T-cell (primary cell): ENCODE data around the gene TRUB2. TPM values are rescaled to one million over a fixed set of nuclear protein-coding genes. Genes with fewer than 3 reads are reported as not detected.
A peak's percentile ranks its signal among the peaks of the same experiment; 100 is the strongest.

Source experiments
- ATAC-seq, 4 experiments: fragments of 200-7000 bp in 3 of 4; fragments of 150-1000 bp in 1 of 4; cut with Tn5 transposase; replicated peaks in 1 of 4; 1 replicate in 3 of 4; 2 replicates in 1 of 4; pipeline ENCODE4 v1.10.0; 2021; ENCODE audit warnings: moderate library complexity in 3 of 4, mild to moderate bottlenecking in 2 of 4, moderate number of reproducible peaks in 1 of 4
- CTCF ChIA-PET, 2 donors: fragments of 300-600 bp; sonication (Branson Sonifier 250); formaldehyde crosslinking; loops; one replicate each; lab custom pipeline; 2022; ENCODE audit warnings: antibody characterized with exemption in 2 of 2; lab: Charles Lee
- POLR2A ChIA-PET, 2 donors: fragments of 300-600 bp; sonication (Branson Sonifier 250); formaldehyde crosslinking; loops; one replicate each; lab custom pipeline; 2022; ENCODE audit warnings: antibody characterized with exemption in 2 of 2; lab: Charles Lee
- DNase-seq, 35 experiments: peaks; one replicate each; pipeline versions ENCODE4 v3.0.0 to v3.0.0-alpha.2; 2013 to 2023
- H3K27ac ChIP-seq: one replicate; pipeline ENCODE4 v1.5.1; 2013; ENCODE audit warnings: low read length
- H3K27me3 ChIP-seq, 2 experiments: replicated peaks in 1 of 2; 1 replicate in 1 of 2; 2 replicates in 1 of 2; pipeline versions ENCODE4 v1.6.1 to v1.7.0; 2013; ENCODE audit warnings: low read length in 1 of 2, mixed read lengths in 1 of 2; ENCODE audit not compliant: control insufficient read depth in 2 of 2, insufficient read depth in 2 of 2; ENCODE audit errors: extremely low read depth in 1 of 2
- H3K36me3 ChIP-seq, 2 donors: 1 replicate in 1 of 2; 2 replicates in 1 of 2; pipeline versions ENCODE4 v1.6.1 to v1.7.0; 2013; ENCODE audit warnings: low read length in 1 of 2; ENCODE audit not compliant: control insufficient read depth in 2 of 2, insufficient read depth in 1 of 2; ENCODE audit errors: extremely low read depth in 1 of 2
- H3K4me1 ChIP-seq, 2 experiments: 1 replicate in 1 of 2; 2 replicates in 1 of 2; pipeline versions ENCODE4 v1.6.1 to v1.7.0; 2013; ENCODE audit warnings: low read length in 2 of 2, mixed read lengths in 1 of 2; ENCODE audit not compliant: insufficient read depth in 2 of 2, control insufficient read depth in 1 of 2; ENCODE audit errors: extremely low read depth in 1 of 2
- H3K4me3 ChIP-seq, 2 donors: 1 replicate in 1 of 2; 2 replicates in 1 of 2; pipeline versions ENCODE4 v1.5.1 to v1.7.0; 2013; ENCODE audit warnings: mild to moderate bottlenecking in 2 of 2, low read length in 1 of 2, moderate library complexity in 1 of 2; ENCODE audit not compliant: control insufficient read depth in 1 of 2; ENCODE audit errors: extremely low read depth in 1 of 2
- H3K9me3 ChIP-seq: 2 replicates; pipeline ENCODE4 v1.7.0; 2013
- H3K27ac Mint-ChIP-seq, 2 donors: one replicate each; pipeline ENCODE4 v1.8.0; 2020 to 2021; ENCODE audit warnings: mild to moderate bottlenecking in 2 of 2, mixed read lengths in 2 of 2
- H3K27me3 Mint-ChIP-seq, 2 donors: one replicate each; pipeline ENCODE4 v1.8.0; 2021 to 2022; ENCODE audit warnings: mixed read lengths in 2 of 2
- H3K36me3 Mint-ChIP-seq: one replicate; pipeline ENCODE4 v1.8.0; 2021; ENCODE audit warnings: mixed read lengths
- H3K4me1 Mint-ChIP-seq, 3 donors: one replicate each; pipeline ENCODE4 v1.8.0; 2020 to 2022; ENCODE audit warnings: mixed read lengths in 3 of 3, mild to moderate bottlenecking in 1 of 3
- H3K4me3 Mint-ChIP-seq, 3 donors: one replicate each; pipeline ENCODE4 v1.8.0; 2020 to 2022; ENCODE audit warnings: mild to moderate bottlenecking in 3 of 3, mixed read lengths in 3 of 3, moderate library complexity in 3 of 3
- H3K9me3 Mint-ChIP-seq, 3 donors: one replicate each; pipeline ENCODE4 v1.8.0; 2020 to 2022; ENCODE audit warnings: mixed read lengths in 3 of 3
- WGBS: methylation state at CpG from one replicate; pipeline ENCODE4 v1.1.5; 2013; ENCODE audit warnings: missing lambda C conversion rate; ENCODE audit not compliant: insufficient coverage; 5-methylcytosine and 5-hydroxymethylcytosine counted together
- total RNA-seq, 35 experiments: library from RNA in 6 of 35; stranded (reverse) in 6 of 35; fragments of 120-200 nt in 1 of 35; gene quantifications; one replicate each; pipeline versions ENCODE4 v1.2.1 to v1.2.4 and lab custom pipeline; 2013 to 2026

Gene TRUB2, protein sequence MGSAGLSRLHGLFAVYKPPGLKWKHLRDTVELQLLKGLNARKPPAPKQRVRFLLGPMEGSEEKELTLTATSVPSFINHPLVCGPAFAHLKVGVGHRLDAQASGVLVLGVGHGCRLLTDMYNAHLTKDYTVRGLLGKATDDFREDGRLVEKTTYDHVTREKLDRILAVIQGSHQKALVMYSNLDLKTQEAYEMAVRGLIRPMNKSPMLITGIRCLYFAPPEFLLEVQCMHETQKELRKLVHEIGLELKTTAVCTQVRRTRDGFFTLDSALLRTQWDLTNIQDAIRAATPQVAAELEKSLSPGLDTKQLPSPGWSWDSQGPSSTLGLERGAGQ
- 10 to 100 TPM; 12.4 to 22.9 (median 21.9) TPM for total RNA-seq
- total RNA-seq (2013) = 18.4 TPM
- 18.8 to 102 (median 34.1) reads per million in 29 experiments for total RNA-seq (lab: John Stamatoyannopoulos, UW)

DNA sequence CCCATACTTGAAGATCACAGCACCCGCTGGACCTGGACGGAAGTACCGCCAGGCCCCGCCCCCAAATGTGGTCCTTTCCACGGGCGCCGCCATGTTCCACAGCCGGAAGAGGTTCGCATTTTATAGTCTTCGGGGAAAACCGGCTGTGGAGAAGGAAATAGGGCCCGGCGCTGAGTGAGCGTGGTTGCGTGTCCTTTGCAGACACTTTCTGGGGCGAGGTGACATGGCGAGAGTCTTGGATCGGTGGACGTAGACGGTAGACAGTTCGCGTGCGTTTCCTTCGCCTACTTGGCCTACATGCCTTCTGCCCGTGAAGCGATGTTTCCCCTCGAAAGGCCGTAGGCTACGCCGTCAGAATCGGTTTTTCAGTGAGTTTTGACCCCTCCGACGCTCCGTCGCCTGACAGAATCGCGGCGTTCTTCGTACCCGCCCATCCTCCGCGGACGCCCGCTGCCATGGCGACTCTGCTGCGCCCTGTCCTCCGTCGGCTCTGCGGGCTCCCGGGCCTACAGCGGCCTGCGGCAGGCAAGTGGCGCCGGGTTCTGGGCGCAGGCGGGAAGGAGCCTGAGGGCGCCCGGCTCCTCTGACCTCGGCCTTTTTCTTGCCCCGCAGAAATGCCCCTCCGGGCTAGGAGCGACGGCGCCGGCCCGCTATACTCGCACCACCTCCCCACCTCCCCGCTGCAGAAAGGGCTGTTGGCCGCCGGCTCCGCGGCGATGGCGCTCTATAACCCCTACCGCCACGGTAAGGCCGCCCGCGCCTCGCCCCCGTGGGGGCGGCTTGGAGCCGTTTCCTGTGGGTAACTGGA, at the start of gene TRUB2, which contains the start of gene COQ4:
TRUB2 (minus strand) TSS at position 44 of the 808 bp plus-strand sequence; CDS start at position 5, 39 bp downstream.
COQ4 (plus strand) TSS at position 436 of the 808 bp plus-strand sequence; CDS start at position 456, 20 bp downstream.
- Histone ChIP-seq H3K4me3 (peak within 1 kb of the TSS; percentile 77 to 80), H3K9me3 (no peaks in the 10 kb centered on the region), H3K27me3 (no peaks in the 10 kb centered on the region), H3K36me3 (peaks cover 0 to 24% of the 10 kb centered on the region in 2 donors), H3K4me1 (peaks cover 8 to 37% of the 10 kb centered on the region in 2 experiments), H3K27ac (peak within 1 kb of the TSS; percentile 83)
- CTCF ChIA-PET = no interaction called here
- under 1% methylated on average over 78 of the region's 83 CpGs for WGBS
- peak; percentile 84 to 96 (median 90) for DNase-seq
- Mint-ChIP-seq H3K27ac (peak within 1 kb of the TSS; percentile 97 to 100), H3K27me3 (no peaks in the 10 kb centered on the region), H3K36me3 (peaks cover 13% of the 10 kb centered on the region), H3K4me1 (peaks cover 26 to 42% (median 37%) of the 10 kb centered on the region in 3 donors), H3K4me3 (peak within 1 kb of the TSS; percentile 90 to 97 (median 95)), H3K9me3 (no peaks in the 10 kb centered on the region)
- POLR2A ChIA-PET = no interaction called here
- peak; percentile 90 to 92 (median 91) for ATAC-seq

GRCh38 chr9:128371630-128372117, 49.4 kb upstream of the TRUB2 start:
- CTCF ChIA-PET = interaction anchor here in 1 of 2 donors (0.5 to 2.0 kb wide), 6 partner anchors 9 to 1729 kb away, joined by 3 to 14 read pairs (median 4); partner anchors contain the start of gene CERCAM
- no peak for DNase-seq

GRCh38 chr9:128370752-128371629, 48.7 kb upstream of the TRUB2 start, which contains the start of gene URM1:
Gene URM1 (plus strand): TSS chr9:128371374. CDS start chr9:128371381, 7 bp downstream.
- H3K4me1 Mint-ChIP-seq = peaks cover 37 to 42% (median 38%) of the 10 kb centered on the region in 3 donors
- H3K27me3 Mint-ChIP-seq = no peaks in the 10 kb centered on the region
- CTCF ChIA-PET = interaction anchor here in 1 of 2 donors (0.5 to 2.0 kb wide), 6 partner anchors 8 to 1728 kb away, joined by 3 to 14 read pairs (median 4); partner anchors contain the start of gene CERCAM
- Histone ChIP-seq H3K9me3 (no peaks in the 10 kb centered on the region), H3K27ac (peak within 1 kb of the TSS; percentile 82), H3K27me3 (peaks cover 0 to 4% of the 10 kb centered on the region in 2 experiments), H3K4me1 (peaks cover 6 to 29% of the 10 kb centered on the region in 2 experiments), H3K36me3 (peaks cover 6 to 19% of the 10 kb centered on the region in 2 donors), H3K4me3 (peak within 1 kb of the TSS; percentile 82 to 89)
- H3K36me3 Mint-ChIP-seq = peaks cover 8% of the 10 kb centered on the region
- H3K4me3 Mint-ChIP-seq = peak within 1 kb of the TSS; percentile 87 to 95 (median 95)
- DNase-seq = peak; percentile 92 to 98 (median 96)
- ATAC-seq = peak; percentile 95 to 98 (median 96)
- POLR2A ChIA-PET = interaction anchor here (0.6 to 0.7 kb wide), 5 partner anchors 18 to 1324 kb away, joined by 3 to 7 read pairs (median 3); no protein-coding TSS in a partner anchor
- peak within 1 kb of the TSS; percentile 96 to 97 for H3K27ac Mint-ChIP-seq
- H3K9me3 Mint-ChIP-seq = no peaks in the 10 kb centered on the region
- WGBS = under 1% methylated on average over 40 of the region's 55 CpGs

More at GRCh38 chr9:128371630-128372117, 49.4 kb upstream of the TRUB2 start:
- no peaks in the 10 kb centered on the region for H3K9me3 Mint-ChIP-seq
- peaks cover 7 to 20% of the 10 kb centered on the region in 2 donors for H3K36me3 ChIP-seq
- peak overlapping the region; percentile 79 for H3K27ac ChIP-seq
- peaks cover 8% of the 10 kb centered on the region for H3K36me3 Mint-ChIP-seq
- WGBS = 0% methylated on average over 5 of the region's 10 CpGs
- H3K9me3 ChIP-seq = no peaks in the 10 kb centered on the region
- H3K4me3 ChIP-seq = peak overlapping the region; percentile 82 to 89
- peaks cover 0 to 4% of the 10 kb centered on the region in 2 experiments for H3K27me3 ChIP-seq
- no peak for ATAC-seq
- peak overlapping the region; percentile 96 to 97 for H3K27ac Mint-ChIP-seq
- H3K4me1 ChIP-seq = peaks cover 6 to 29% of the 10 kb centered on the region in 2 experiments
- no peaks in the 10 kb centered on the region for H3K27me3 Mint-ChIP-seq
- H3K4me3 Mint-ChIP-seq = peak overlapping the region; percentile 87 to 95 (median 95)
- POLR2A ChIA-PET = interaction anchor here (0.6 to 0.7 kb wide), 3 partner anchors 134 to 1325 kb away, joined by 3 to 7 read pairs (median 5); no protein-coding TSS in a partner anchor
- peaks cover 37 to 42% (median 38%) of the 10 kb centered on the region in 3 donors for H3K4me1 Mint-ChIP-seq

DNA sequence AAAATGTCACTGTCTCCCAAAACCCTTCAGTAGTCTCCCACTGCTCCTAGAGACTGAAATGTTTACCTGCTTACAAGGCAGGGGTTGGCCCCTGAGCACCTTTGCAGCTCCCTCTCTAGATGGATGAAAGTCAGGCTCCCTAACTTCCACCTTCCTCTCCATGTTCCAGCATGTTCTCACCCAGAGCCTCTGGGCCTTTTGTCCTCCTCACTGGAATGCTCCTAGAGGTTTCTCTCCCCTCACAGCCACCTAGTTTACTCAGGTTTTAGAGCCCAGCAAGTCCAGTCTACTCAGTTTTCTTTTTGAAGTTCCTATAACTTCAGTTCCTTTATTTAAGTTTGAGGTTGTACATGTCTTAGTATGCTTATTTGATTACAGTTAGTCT, 48.1 kb upstream of the TRUB2 start:
- Mint-ChIP-seq H3K36me3 (peaks cover 8% of the 10 kb centered on the region), H3K9me3 (no peaks in the 10 kb centered on the region), H3K27me3 (no peaks in the 10 kb centered on the region), H3K4me1 (peaks cover 34 to 43% (median 36%) of the 10 kb centered on the region in 3 donors), H3K27ac (peak overlapping the region; percentile 96 to 97), H3K4me3 (peak overlapping the region; percentile 87 to 95 (median 95))
- ChIA-PET CTCF (interaction anchor here in 1 of 2 donors (1.9 to 2.0 kb wide), 2 partner anchors 8 to 29 kb away, joined by 5 to 14 read pairs; no protein-coding TSS in a partner anchor), POLR2A (interaction anchor here in 1 of 2 donors (0.7 kb wide), 2 partner anchors 19 to 164 kb away, joined by 3 read pairs; no protein-coding TSS in a partner anchor)
- peak overlapping the region; percentile 82 for H3K27ac ChIP-seq
- peaks cover 6 to 29% of the 10 kb centered on the region in 2 experiments for H3K4me1 ChIP-seq
- DNase-seq (no peak), ATAC-seq (no peak)
- peaks cover 0 to 16% of the 10 kb centered on the region in 2 donors for H3K36me3 ChIP-seq
- H3K9me3 ChIP-seq = no peaks in the 10 kb centered on the region
- H3K27me3 ChIP-seq = peaks cover 0 to 9% of the 10 kb centered on the region in 2 experiments
- H3K4me3 ChIP-seq = peak overlapping the region; percentile 82 to 85

DNA sequence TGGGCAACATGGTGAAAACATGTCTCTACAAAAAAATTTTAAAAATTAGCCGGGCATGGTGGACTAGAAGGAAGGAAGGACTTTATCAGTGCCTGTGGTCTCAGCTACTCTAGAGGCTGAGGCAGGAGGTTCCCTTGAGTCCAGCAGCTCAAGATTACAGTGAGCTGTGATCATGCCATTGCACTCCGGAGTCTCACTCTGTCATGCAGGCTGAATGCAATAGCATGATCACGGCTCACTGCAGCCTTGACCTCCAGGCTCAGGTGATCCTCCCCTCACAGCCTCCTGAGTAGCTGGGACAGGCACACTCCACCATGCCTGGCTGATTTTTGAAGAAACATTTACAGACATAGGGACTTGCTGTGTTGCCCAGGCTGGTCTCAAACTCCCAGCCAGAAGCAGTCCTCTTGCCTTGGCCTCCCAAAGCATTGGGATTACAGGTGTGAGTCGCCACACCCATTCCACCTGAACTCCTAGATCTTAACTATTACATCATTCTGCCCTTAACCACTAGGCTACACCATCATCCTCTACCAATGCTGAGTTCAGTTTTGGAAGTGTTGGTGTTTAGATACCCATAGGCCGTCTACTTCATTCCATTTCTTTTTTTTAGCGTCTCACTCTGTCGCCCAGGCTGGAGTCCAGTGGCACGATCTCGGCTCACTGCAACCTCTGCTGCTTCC, 46.9 kb upstream of the TRUB2 start:
- ATAC-seq = no peak
- no peaks in the 10 kb centered on the region for H3K9me3 Mint-ChIP-seq
- no peaks in the 10 kb centered on the region for H3K9me3 ChIP-seq
- peaks cover 0 to 9% of the 10 kb centered on the region in 2 donors for H3K36me3 ChIP-seq
- CTCF ChIA-PET = interaction anchor here in 1 of 2 donors (1.0 kb wide), 1 partner anchor 69 kb away, joined by 3 read pairs; no protein-coding TSS in a partner anchor
- H3K36me3 Mint-ChIP-seq = peaks cover 5% of the 10 kb centered on the region
- H3K27me3 ChIP-seq = peaks cover 0 to 14% of the 10 kb centered on the region in 2 experiments
- peaks cover 34 to 43% (median 37%) of the 10 kb centered on the region in 3 donors for H3K4me1 Mint-ChIP-seq
- H3K27ac Mint-ChIP-seq = no peak overlapping the region
- no peak for DNase-seq
- peak overlapping the region in 1 of 3 donors; percentile 14 for H3K4me3 Mint-ChIP-seq
- no peaks in the 10 kb centered on the region for H3K27me3 Mint-ChIP-seq
- 92% methylated on average over 7 of the region's 9 CpGs for WGBS
- H3K27ac ChIP-seq = no peak overlapping the region
- POLR2A ChIA-PET = interaction anchor here in 1 of 2 donors (0.5 kb wide), 1 partner anchor 30 kb away, joined by 9 read pairs; no protein-coding TSS in a partner anchor
- H3K4me1 ChIP-seq = peaks cover 6 to 34% of the 10 kb centered on the region in 2 experiments
- no peak overlapping the region for H3K4me3 ChIP-seq
